ENCODE measurements around the gene NRCAM. TPM values are rescaled to one million over a fixed set of nuclear protein-coding genes. Genes with fewer than 3 reads are reported as not detected.

Gene NRCAM
- total and polyA plus RNA-seq, 10 of the 15 experiments (the other 5 are each of a cell fraction or from before 2014, with no cell fraction given): 0.30 to 2.0 (median 1.0) TPM

GRCh38 chr7:108165723-108166122 lies 290.5 kb downstream of the NRCAM start:
- Histone ChIP-seq H4K20me1 (ENCODE audit: control insufficient read depth, insufficient read depth) (no peaks in the 10 kb centered on the region), H3K36me3 (ENCODE audit: control insufficient read depth in 2 of 2, insufficient read depth in 2 of 2, low read length in 1 of 2) (no peaks in the 10 kb centered on the region), H2AFZ (ENCODE audit: control insufficient read depth, low read depth, low read length) (no peak overlapping the region), H3K4me3 (no peak overlapping the region), H3K27me3 (replicated peaks in 1 of 2; ENCODE audit: control insufficient read depth in 2 of 2, insufficient read depth in 2 of 2, low read length in 1 of 2) (no peaks in the 10 kb centered on the region; a peak in 1 of 4 replicates), H3K27ac (ENCODE audit: control insufficient read depth, insufficient read depth) (no peak overlapping the region), H3K9ac (ENCODE audit: control insufficient read depth, insufficient read depth, low read length) (no peak overlapping the region), H3K9me3 (replicated peaks; ENCODE audit: control insufficient read depth, insufficient read depth, low read length) (no peaks in the 10 kb centered on the region), H3K79me2 (ENCODE audit: control insufficient read depth, insufficient read depth, low read length) (no peaks in the 10 kb centered on the region), H3K4me1 (ENCODE audit: control insufficient read depth, insufficient read depth, low read length) (no peaks in the 10 kb centered on the region), H3K4me2 (ENCODE audit: control insufficient read depth, insufficient read depth) (no peak overlapping the region)
- TF ChIP-seq USF1 (IDR thresholded peaks at IDR 0.05; ENCODE audit: borderline replicate concordance, extremely low read length, insufficient read depth, low read depth, low read length): no peak
- no TSS peak for BruUV-seq (replicated peaks)
- ChIA-PET CTCF (interaction anchor here (1.0 to 1.3 kb wide), 3 partner anchors 8 to 20 kb away, joined by 3 to 4 read pairs (median 3); no protein-coding TSS in a partner anchor), SMC1A (ENCODE audit: uncharacterized antibody, unreplicated experiment) (interaction anchor here (1.2 to 1.8 kb wide), 2 partner anchors 8 to 20 kb away, joined by 4 to 6 read pairs; no protein-coding TSS in a partner anchor), POLR2A (no interaction called here), RAD21 (ENCODE audit: unreplicated experiment) (no interaction called here)
- ATAC-seq: no peak
- 85% methylated on average over 2 of the region's 2 CpGs for WGBS (ENCODE audit: insufficient coverage, insufficient replicate concordance, low lambda C conversion rate, missing lambda C conversion rate)
- in situ Hi-C loops (cut with MboI): no loop called here
- no peak for FAIRE-seq
- no peak for DNase-seq (ENCODE audit: low read depth, low spot score)
- intact Hi-C loops (cut with micrococcal nuclease; ENCODE audit: unreplicated experiment): no loop called here

- ChIA-PET CTCF (interaction anchor here (1.0 to 1.3 kb wide), 3 partner anchors 8 to 19 kb away, joined by 3 to 4 read pairs (median 3); no protein-coding TSS in a partner anchor), SMC1A (ENCODE audit: uncharacterized antibody, unreplicated experiment) (interaction anchor here (1.2 to 1.8 kb wide), 2 partner anchors 9 to 19 kb away, joined by 4 to 6 read pairs; no protein-coding TSS in a partner anchor), POLR2A (no interaction called here), RAD21 (ENCODE audit: unreplicated experiment) (no interaction called here)
- Histone ChIP-seq H3K27ac (ENCODE audit: control insufficient read depth, insufficient read depth) (no peak overlapping the region), H2AFZ (ENCODE audit: control insufficient read depth, low read depth, low read length) (no peak overlapping the region), H3K27me3 (replicated peaks in 1 of 2; ENCODE audit: control insufficient read depth in 2 of 2, insufficient read depth in 2 of 2, low read length in 1 of 2) (no peaks in the 10 kb centered on the region; a peak in 1 of 4 replicates), H3K36me3 (ENCODE audit: control insufficient read depth in 2 of 2, insufficient read depth in 2 of 2, low read length in 1 of 2) (no peaks in the 10 kb centered on the region), H3K4me1 (ENCODE audit: control insufficient read depth, insufficient read depth, low read length) (no peaks in the 10 kb centered on the region), H3K79me2 (ENCODE audit: control insufficient read depth, insufficient read depth, low read length) (no peaks in the 10 kb centered on the region), H3K4me3 (no peak overlapping the region), H3K9me3 (replicated peaks; ENCODE audit: control insufficient read depth, insufficient read depth, low read length) (no peaks in the 10 kb centered on the region), H3K9ac (ENCODE audit: control insufficient read depth, insufficient read depth, low read length) (no peak overlapping the region), H4K20me1 (ENCODE audit: control insufficient read depth, insufficient read depth) (no peaks in the 10 kb centered on the region), H3K4me2 (ENCODE audit: control insufficient read depth, insufficient read depth) (no peak overlapping the region)
- BruUV-seq (replicated peaks): no TSS peak
- WGBS (ENCODE audit: insufficient coverage, insufficient replicate concordance, low lambda C conversion rate, missing lambda C conversion rate): 30% methylated on average over 6 of the region's 6 CpGs
- ATAC-seq: peak; percentile 22; the same call in 1 of the 3 replicates
- intact Hi-C loops (cut with micrococcal nuclease; ENCODE audit: unreplicated experiment) (no loop called here), in situ Hi-C loops (cut with MboI) (no loop called here)
- no peak for FAIRE-seq
- DNase-seq (ENCODE audit: low read depth, low spot score): no peak
- TF ChIP-seq ELK1 (IDR thresholded peaks at IDR 0.05; ENCODE audit: low read depth, low read length): no peak
- no peak for TF ChIP-seq IRF5 (IDR thresholded peaks at IDR 0.05; ENCODE audit: borderline replicate concordance)
- no peak for TF ChIP-seq ZZZ3 (IDR thresholded peaks at IDR 0.05; ENCODE audit: control insufficient read depth, insufficient read length, low read depth)
- no peak for TF ChIP-seq ATF3 (IDR thresholded peaks at IDR 0.05; ENCODE audit: borderline replicate concordance, extremely low read depth, low read depth, low read length)
- TF ChIP-seq IKZF1 (conservative IDR thresholded peaks at IDR 0.05): no peak
- no peak for TF ChIP-seq ZSCAN29 (IDR thresholded peaks at IDR 0.05)
These were observed 291.3 kb downstream of the NRCAM start for GRCh38 chr7:108164946-108165345.
